Psoas muscle (tissue), 8 donors: ENCODE measurements around the gene SF3B4. TPM values are rescaled to one million over a fixed set of nuclear protein-coding genes. Genes with fewer than 3 reads are reported as not detected.

ENCODE experiments used
- ATAC-seq, 4 donors: fragments of 200-7000 bp; cut with Tn5 transposase; one replicate each; pipeline ENCODE4 v1.9.1; 2020; ENCODE audit warnings: moderate library complexity in 3 of 4, mild to moderate bottlenecking in 2 of 4
- DNase-seq, 2 donors: peaks; one replicate each; pipeline ENCODE4 v3.0.0-alpha.2; 2020
- H3K27ac ChIP-seq: fragments of 200-600 bp; one replicate; pipeline ENCODE4 v1.8.0; 2022
- H3K27me3 ChIP-seq, 3 donors: fragments of 200-600 bp in 1 of 3; one replicate each; pipeline versions ENCODE4 v1.6.1 to v1.8.0; 2013 to 2022; ENCODE audit warnings: low read length in 2 of 3, mild to moderate bottlenecking in 2 of 3, moderate library complexity in 1 of 3; ENCODE audit not compliant: insufficient read depth in 3 of 3
- H3K36me3 ChIP-seq, 2 donors: fragments of 200-600 bp in 1 of 2; one replicate each; pipeline versions ENCODE4 v1.6.1 to v1.8.0; 2013 to 2022; ENCODE audit warnings: low read depth in 1 of 2, mild to moderate bottlenecking in 1 of 2, moderate library complexity in 1 of 2; ENCODE audit not compliant: insufficient read depth in 1 of 2
- H3K4me1 ChIP-seq: fragments of 200-600 bp; one replicate; pipeline ENCODE4 v1.8.0; 2022
- H3K4me3 ChIP-seq: fragments of 200-600 bp; one replicate; pipeline ENCODE4 v1.8.0; 2022; ENCODE audit warnings: mild to moderate bottlenecking
- H3K9me3 ChIP-seq: fragments of 200-600 bp; one replicate; pipeline ENCODE4 v1.8.0; 2022
- CTCF ChIP-seq: fragments of 200-600 bp; IDR thresholded peaks from one replicate; pipeline ENCODE4 v1.8.0; 2022; ENCODE audit warnings: antibody characterized with exemption
- WGBS, 3 donors: extraction: QIAGEN DNeasy Blood & Tissue Kit; methylation state at CpG; one replicate each; pipeline versions ENCODE4 v1.1.6 to v1.1.7; 2013; 5-methylcytosine and 5-hydroxymethylcytosine counted together
- intact Hi-C, 2 donors: fragments of 100-400 bp; cut with DNase I; formaldehyde crosslinking; loops; one replicate each; pipeline versions ENCODE4 v1.11.0 to v1.14.2; 2022
- polyA plus RNA-seq, 3 donors: library from polyadenylated mRNA; stranded (reverse); fragments of 200-250 nt; gene quantifications; one replicate each; pipeline ENCODE4 v1.2.3, GENCODE V29; 2013
- total RNA-seq, 4 donors: library from RNA; stranded (reverse); fragmentation: NEBNext Ultra II Directional in 2 of 4; extraction: Animal tissue kit (Norgen Biotek cat#: 25700) in 2 of 4; gene quantifications; one replicate each; pipeline versions ENCODE4 v1.2.1 to v1.2.4, GENCODE V29; 2021 to 2023
- donor health status: healthy with polysubstance abuse.
- donor health status: DM: no; HTN: no; CAD: no; lungs with moderate emphysema.
- donor health status: Bipolar disorder and iron deficiency.
- donor health status: healthy.
- donor health status: DM: yes; HTN: yes; CAD: no.
- donor health status: DM: no; HTN: no; CAD: no.
- donor health status: DM: no; HTN: no; CAD: no.
- donor health status: DM: yes; HTN: yes; CAD: no.

Gene SF3B4
- total and polyA plus RNA-seq, 7 donors = 13.0 to 28.9 (median 20.6) TPM

DNA sequence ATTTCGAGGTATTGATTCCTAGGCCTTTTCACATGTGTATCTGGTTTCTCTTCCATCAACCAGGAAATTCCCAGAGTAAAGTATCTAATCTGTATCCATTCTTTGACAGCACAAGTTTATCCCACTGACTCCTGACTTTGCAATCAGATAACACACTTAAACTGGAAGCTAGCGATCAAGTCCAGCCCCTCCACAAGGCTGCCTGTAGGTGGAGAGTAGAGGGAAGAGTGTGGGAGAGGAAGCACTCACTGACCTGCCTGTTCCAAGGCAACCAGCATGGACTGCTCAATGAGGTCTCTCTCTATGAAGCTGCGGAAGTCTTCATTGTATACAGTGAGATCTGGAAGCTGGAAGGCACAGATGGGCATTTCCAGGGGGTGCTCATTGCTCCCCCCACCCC, 39.4 kb upstream of the SF3B4 start:
- no peaks in the 10 kb centered on the region for H3K27me3 ChIP-seq
- WGBS, 3 donors = 88 to 96% (median 89%) methylated on average over 3 of the region's 3 CpGs
- no peaks in the 10 kb centered on the region for H3K9me3 ChIP-seq
- H3K4me1 ChIP-seq = no peaks in the 10 kb centered on the region
- TF ChIP-seq CTCF = no peak
- no peak overlapping the region for H3K4me3 ChIP-seq
- H3K36me3 ChIP-seq = peaks cover 26 to 99% of the 10 kb centered on the region in 2 donors
- DNase-seq (no peak), ATAC-seq (no peak)
- intact Hi-C loops = no loop called here
- no peak overlapping the region for H3K27ac ChIP-seq

- 77 to 86% (median 78%) methylated on average over 1 of the region's 1 CpG for WGBS, 3 donors
- H3K4me3 ChIP-seq = no peak overlapping the region
- no peaks in the 10 kb centered on the region for H3K27me3 ChIP-seq
- no peaks in the 10 kb centered on the region for H3K9me3 ChIP-seq
- TF ChIP-seq CTCF = no peak
- H3K36me3 ChIP-seq = peaks cover 26 to 96% of the 10 kb centered on the region in 2 donors
- no peak for DNase-seq
- H3K27ac ChIP-seq = no peak overlapping the region
- H3K4me1 ChIP-seq = no peaks in the 10 kb centered on the region
- intact Hi-C loops = no loop called here
- ATAC-seq = no peak
Measured at GRCh38 chr1:149966405-149966804, 38.8 kb upstream of the SF3B4 start.

DNA sequence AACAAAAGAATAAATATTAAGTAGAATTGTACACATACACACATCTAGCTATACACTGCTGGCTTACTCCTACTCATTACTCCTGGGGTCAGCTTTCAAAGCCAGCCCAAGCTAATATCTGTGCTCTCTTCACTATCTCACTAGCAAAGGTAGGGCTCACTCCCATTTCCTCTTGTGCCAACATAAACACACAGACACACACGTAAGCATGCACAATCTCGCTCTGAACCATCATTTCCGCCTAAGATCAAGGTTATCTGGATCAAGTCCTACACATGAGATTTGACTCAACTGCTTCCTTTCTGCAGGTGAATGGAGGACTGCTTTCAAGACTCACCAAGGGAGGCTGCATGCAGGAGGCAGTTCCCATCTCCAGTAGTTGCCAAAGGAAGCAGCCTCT, 37.8 kb upstream of the SF3B4 start:
- no peaks in the 10 kb centered on the region for H3K9me3 ChIP-seq
- intact Hi-C loops = no loop called here
- H3K27me3 ChIP-seq = no peaks in the 10 kb centered on the region
- ATAC-seq = no peak
- DNase-seq = no peak
- no peak overlapping the region for H3K4me3 ChIP-seq
- no peaks in the 10 kb centered on the region for H3K4me1 ChIP-seq
- no peak for TF ChIP-seq CTCF
- WGBS, 3 donors = 92 to 96% (median 96%) methylated on average over 3 of the region's 3 CpGs
- H3K36me3 ChIP-seq = peaks cover 20 to 96% of the 10 kb centered on the region in 2 donors
- no peak overlapping the region for H3K27ac ChIP-seq

- H3K9me3 ChIP-seq = no peaks in the 10 kb centered on the region
- no peak overlapping the region for H3K4me3 ChIP-seq
- TF ChIP-seq CTCF = no peak
- ATAC-seq = no peak
- H3K36me3 ChIP-seq = peaks cover 20 to 95% of the 10 kb centered on the region in 2 donors
- no peak for DNase-seq
- H3K27me3 ChIP-seq = no peaks in the 10 kb centered on the region
- intact Hi-C loops = loop anchor here (2.0 to 5.0 kb wide), 3 partner anchors 87 to 209 kb away; no protein-coding TSS in a partner anchor
- H3K4me1 ChIP-seq = no peaks in the 10 kb centered on the region
- peak overlapping the region; percentile 42 for H3K27ac ChIP-seq
- WGBS, 3 donors = 57 to 65% (median 59%) methylated on average over 3 of the region's 3 CpGs
Measured at GRCh38 chr1:149963358-149963757, 35.8 kb upstream of the SF3B4 start.

DNA sequence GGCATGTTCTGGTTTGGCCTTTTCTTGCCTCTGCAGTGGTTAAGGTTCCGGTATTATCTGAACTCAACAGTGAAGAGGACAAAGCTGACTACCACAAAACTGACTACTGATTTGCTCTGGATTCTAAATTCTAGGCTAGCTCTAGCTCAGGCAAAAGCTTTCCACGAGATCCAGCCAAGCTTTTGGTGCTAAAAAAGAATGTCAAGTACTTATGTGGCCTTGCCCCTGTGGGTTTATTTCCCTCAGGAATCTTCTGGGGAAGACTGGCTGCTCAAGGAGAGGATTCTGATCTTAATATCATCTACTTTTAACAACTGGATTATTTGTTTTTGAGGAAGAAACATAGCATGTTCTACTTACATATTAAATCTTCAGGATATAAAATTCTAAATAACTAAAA, 35.1 kb upstream of the SF3B4 start:
- Histone ChIP-seq H3K27ac (peak overlapping the region; percentile 42), H3K27me3 (no peaks in the 10 kb centered on the region), H3K36me3 (peaks cover 20 to 95% of the 10 kb centered on the region in 2 donors), H3K4me1 (no peaks in the 10 kb centered on the region), H3K4me3 (no peak overlapping the region), H3K9me3 (no peaks in the 10 kb centered on the region)
- WGBS, 3 donors = 64 to 72% (median 66%) methylated on average over 2 of the region's 2 CpGs
- intact Hi-C loops = loop anchor here (1.0 to 5.0 kb wide), 4 partner anchors 88 to 210 kb away; no protein-coding TSS in a partner anchor
- TF ChIP-seq CTCF = no peak
- no peak for ATAC-seq
- DNase-seq = no peak
